ENCODE data around the gene FMN2.
"Not testable (repeated sequence)": the region's sequence is repeated elsewhere in the genome, so short reads cannot be mapped to it uniquely, and the experiment has no call there.

FMN2 gene

GRCh38 chr1:240322943-240323342 is 231.3 kb downstream of the FMN2 start:
- DNase-seq, result no peak

DNA sequence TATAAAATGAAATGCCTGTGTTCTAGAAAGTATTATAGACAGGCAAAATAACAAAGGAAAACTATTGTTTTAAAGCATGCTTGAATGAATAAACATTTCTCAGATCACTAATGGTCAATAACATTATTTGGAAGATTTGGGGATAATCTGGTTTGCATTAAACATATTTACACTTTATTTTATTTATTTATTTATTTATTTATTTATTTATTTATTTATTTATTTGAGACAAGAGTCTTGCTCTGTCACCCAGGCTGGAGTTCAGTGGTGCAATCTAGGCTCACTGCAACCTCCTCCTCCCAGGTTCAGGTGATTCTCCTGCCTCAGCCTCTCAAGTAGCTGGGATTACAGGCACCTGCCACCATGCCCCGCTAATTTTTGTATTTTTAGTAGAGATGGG is 236.7 kb downstream of the FMN2 start:
- not testable (repeated sequence) for DNase-seq

GRCh38 chr1:240329443-240329842 is 237.8 kb downstream of the FMN2 start:
- no peak for DNase-seq

- no peak for DNase-seq
Observed at GRCh38 chr1:240332672-240333071, 241.0 kb downstream of the FMN2 start.

GRCh38 chr1:240337781-240338180 is 246.1 kb downstream of the FMN2 start:
- DNase-seq, result peak; percentile 43

- no peak for DNase-seq
Observed at GRCh38 chr1:240338837-240339236, 247.2 kb downstream of the FMN2 start.

DNA sequence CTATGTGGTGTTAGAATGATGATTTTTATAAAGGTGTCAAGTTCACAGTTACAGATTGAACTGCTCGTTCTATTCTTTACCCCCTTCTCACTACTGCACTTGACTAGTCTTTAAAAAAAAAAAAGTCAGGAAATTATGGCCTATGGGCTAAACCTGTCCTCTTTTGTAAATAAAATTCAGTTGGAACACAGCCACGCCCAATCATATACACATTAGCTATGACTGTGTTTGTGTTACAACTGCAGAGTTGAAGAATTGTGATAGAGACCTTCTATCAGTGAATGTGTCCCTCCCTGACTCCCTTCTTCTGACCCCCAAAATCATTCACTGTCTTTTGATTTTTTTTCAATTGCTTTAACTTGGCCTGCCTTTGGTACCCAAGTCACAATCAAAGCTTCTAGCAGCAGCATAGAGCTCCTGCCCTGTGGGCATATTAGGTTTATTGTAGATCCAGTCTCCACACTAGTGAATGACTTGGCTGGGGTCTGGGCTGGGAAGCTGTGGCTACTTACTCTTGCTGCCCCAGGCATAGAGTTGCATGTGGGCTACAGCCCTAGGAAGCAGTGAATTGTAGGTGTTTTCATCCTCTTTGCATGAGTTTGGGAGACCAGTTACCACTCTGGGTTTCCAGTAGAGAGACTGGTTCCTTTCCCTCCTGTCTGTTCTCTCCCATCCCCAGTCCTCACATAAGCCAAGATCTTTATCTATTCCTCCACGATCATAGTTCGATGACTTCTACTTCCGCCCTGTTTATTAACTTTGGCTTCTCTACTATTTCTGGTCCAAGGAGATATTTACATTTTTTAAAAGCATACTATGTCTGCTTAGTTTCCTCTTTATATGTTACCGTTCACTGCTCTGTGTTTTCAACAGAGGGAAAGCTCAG is 249.9 kb downstream of the FMN2 start:
- no peak for DNase-seq

DNA sequence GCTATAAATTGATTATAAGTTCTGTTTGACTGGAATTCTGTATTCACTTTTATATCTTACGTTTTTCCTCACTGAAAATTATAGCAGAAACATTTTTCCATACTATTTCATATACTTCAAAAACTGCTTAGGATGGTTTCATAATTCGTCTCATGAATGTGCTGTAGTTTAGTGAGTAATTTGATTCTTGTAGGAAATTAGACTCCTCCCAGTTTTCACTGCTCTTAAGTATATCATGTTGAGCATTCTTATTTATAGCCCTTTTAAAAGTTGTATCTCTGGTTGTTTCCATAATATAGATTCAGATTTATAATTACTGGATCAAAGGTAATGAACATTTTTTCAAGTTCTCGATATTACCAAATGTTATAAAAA is 250.6 kb downstream of the FMN2 start:
- DNase-seq, result no peak

GRCh38 chr1:240343045-240343444 is 251.4 kb downstream of the FMN2 start:
- no peak for DNase-seq

- DNase-seq, result no peak
Observed at GRCh38 chr1:240343966-240344365, 252.3 kb downstream of the FMN2 start.

DNA sequence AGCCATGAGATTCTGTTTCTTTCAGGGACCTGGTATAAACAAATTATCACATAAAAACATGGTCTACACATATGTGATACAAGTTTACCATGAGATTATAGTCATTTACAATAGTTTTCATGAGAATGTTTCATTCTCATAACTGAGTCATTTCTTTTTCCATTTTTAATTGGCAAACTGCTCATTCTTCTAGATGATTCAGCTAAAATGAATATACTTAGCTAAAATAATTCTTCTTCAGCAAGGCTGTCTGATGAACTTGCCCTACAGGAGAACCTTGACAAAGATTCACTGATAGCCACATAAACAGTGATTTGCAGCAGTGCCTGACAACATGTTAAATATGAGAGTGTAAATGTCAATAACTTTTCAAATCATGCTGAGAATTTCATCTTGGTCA is 253.2 kb downstream of the FMN2 start:
- no peak for DNase-seq

- DNase-seq, result no peak
Observed at GRCh38 chr1:240349695-240350094, 258.0 kb downstream of the FMN2 start.

DNA sequence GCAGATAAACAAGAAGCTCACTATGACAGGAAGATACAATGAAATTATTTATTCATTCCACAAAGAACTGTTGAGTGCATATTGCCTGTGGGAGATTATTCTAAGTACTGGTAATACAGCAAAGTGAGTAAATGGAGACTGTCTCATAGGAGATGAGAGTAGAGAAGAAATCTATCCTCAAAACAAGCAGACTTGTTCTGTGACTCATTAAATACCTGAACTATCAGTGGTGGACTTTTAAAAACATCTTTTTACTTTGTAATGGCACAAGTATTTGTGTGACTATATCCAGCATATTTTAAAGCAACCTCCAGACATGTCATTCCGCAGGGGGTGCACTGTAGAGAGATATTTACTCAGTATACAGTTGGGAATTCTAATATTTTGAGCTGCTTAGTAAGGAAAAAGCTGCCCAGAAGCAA is 259.2 kb downstream of the FMN2 start:
- DNase-seq, result peak; percentile 57

- no peak for DNase-seq
Observed at GRCh38 chr1:240351690-240352089, 260.0 kb downstream of the FMN2 start.

GRCh38 chr1:240352769-240353168 is 261.1 kb downstream of the FMN2 start:
- DNase-seq, result no peak

GRCh38 chr1:240356568-240356967 is 264.9 kb downstream of the FMN2 start:
- DNase-seq, result no peak

DNA sequence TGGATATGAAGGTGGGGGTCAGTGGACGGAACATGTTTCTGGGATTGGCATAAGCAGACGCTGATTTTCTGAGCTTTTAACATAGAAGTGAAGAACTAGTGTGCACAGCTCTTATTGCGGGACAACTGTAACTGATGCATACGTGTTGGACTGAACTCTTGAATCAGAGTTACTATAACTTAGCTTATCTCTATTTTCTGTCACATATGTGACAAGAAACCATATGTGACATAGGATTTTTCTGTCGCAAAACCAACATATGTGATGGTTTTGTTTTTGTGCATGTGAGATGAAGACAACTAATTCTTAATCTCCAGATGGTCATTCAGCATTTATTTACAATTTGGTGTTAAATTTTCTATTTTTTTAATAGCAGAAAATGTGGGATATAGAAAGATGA is 270.4 kb downstream of the FMN2 start:
- no peak for DNase-seq

GRCh38 chr1:240362826-240363225 is 271.1 kb downstream of the FMN2 start:
- DNase-seq, result no peak

DNA sequence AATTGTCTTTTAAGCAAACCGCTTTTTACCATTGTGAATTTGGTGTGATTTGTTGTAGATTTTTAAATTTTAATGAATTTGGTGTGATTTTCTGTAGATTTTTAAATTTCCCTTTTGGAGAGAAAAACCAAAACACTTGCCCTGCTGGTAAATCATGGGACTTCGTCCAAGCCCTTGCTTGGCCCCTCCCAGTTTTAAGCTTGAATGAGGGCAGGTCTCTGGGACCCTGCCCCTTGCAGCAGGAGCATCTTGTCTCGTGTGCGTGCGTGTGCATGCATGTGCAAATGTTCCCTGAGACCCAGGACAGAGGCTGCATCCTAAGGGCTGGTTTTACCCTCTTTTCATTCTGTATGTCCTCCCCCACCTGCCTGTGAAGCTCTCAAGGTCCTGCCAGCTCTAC is 271.6 kb downstream of the FMN2 start:
- DNase-seq, result no peak

DNA sequence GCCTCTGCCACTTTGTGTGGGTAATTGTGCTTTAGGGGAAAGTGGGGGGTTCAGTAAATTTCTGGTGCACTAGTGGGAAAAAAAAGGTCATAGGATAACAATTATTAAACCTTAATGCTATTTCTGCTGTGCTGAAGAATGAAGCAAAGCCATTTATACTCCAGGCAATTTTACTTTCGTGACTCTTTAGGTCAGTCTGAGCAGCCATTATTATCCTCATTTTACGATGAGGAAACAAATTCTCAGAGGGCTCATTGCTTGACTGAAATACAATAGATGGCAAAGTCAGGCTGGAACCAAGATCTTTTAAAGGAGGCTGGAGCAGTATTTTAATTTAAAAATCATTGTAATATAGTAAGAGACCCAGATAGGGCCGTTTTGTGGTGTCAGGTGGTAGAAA is 272.2 kb downstream of the FMN2 start:
- no peak for DNase-seq

- DNase-seq, result no peak
Observed at GRCh38 chr1:240366636-240367035, 275.0 kb downstream of the FMN2 start.

DNA sequence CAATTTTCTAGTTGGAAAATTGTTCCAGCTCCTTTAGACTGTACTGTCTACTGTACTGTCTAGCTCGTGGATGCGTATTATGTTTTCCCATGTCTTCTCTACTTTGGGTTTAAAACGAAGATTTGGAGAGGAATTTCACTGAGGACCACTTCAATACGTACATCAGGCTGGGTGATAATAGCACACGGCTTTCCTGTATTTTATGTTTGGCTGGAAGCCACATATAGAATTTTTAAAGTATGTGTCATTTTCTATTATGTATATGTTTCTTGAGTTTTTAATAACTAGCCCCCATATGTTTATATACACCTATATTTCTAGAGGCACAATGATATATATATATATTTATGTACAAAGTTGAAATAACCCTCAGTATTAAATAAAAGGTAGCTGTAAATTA is 293.9 kb downstream of the FMN2 start:
- DNase-seq, result no peak

DNA sequence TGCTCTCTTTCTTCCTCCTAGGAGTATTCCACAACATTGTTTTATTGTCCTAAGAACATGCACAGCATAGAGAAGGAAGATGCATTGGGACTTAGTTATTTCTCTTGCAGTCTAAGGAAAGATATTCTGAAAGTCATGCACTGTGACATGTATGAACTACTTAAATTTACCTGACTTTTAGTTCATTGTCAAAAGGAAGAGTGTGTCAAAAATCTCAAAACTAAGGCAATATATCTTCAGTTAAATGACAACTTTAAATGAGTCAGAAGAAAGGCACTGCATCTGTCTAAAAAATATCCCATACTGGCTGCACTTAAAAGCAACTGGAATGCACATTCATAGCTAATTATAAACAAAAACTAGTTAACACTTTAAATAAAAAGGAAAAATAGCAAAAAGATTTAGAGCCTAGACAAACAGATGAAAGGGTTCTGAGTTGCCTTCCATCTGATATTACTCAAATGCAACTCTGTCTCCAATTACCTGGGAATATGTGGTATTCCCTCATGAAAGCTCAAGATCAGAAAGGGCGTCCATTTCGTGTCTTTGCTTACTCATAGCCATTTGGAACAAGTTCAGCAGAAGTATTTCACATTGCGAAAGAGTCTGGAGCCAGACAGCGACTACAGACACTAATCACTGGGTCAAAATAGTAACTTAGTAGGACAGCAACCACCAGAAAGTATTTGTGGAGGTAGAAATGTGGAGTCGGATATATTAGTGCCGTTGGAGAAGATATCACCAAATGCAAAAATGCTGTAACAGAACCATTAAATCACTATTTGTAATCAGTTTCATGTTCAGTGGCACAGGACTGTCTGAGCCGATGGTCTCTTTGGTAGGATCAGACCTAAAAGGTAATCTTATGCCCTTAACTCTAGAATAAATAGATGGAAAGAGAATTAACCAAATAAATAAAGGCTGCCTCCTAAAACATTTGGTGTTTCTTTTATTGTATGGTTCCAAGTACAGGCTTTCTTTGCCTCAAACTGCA is 294.6 kb downstream of the FMN2 start:
- peak; percentile 30 for DNase-seq

DNA sequence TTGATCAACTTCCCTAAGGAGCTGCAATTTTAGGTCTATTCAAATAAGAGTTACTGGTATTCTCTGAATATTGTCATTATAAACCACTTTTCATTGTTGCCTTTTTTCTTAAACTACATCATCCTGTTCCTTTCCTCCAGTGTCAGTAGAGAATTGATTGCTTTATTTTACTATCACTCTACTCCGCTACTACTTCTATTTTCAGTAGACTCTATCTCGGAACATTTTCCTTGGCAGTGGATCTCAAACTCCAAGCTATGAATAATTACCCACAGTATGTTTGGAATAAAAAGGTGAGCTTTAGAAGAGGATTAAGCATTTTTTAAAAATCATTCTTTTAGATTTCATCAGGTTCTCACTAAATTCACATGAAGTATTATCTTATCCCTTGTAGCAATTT is 295.4 kb downstream of the FMN2 start:
- no peak for DNase-seq
